Spleen (tissue), 7 donors: ENCODE results near the gene FRMD5.

ENCODE experiments used
- CTCF ChIP-seq, 11 experiments: fragments of 200-600 bp in 7 of 11; fragments of 450-650 bp in 4 of 11; sonication (generic) in 4 of 11; IDR thresholded peaks in 8 of 11; conservative IDR thresholded peaks in 3 of 11; 1 replicate in 7 of 11; 2 replicates in 4 of 11; pipeline versions ENCODE4 v1.4.0 to v1.8.0; 2016 to 2021; ENCODE audit warnings: antibody characterized with exemption in 11 of 11, inconsistent platforms in 4 of 11, mild to moderate bottlenecking in 1 of 11
- POLR2A ChIP-seq, 3 donors: fragments of 450-650 bp; IDR thresholded peaks; one replicate each; pipeline ENCODE4 v1.5.1; 2017; ENCODE audit warnings: antibody characterized with exemption in 3 of 3, mild to moderate bottlenecking in 1 of 3
- donor health status: DM: no; HTN: no; CAD: no; lungs with moderate emphysema.
- donor health status: DM: no; HTN: no; CAD: no.
- donor health status: DM: no; HTN: no; CAD: no.

- TF ChIP-seq CTCF (IDR thresholded peaks at IDR 0.05 in 8 of 11, conservative IDR thresholded peaks at IDR 0.05 in 3 of 11) (no peak), POLR2A (IDR thresholded peaks at IDR 0.05) (no peak)
Observed at GRCh38 chr15:44015545-44016305, 179.3 kb downstream of the FRMD5 start.
